Renal cortex interstitium (tissue), 15 donors: Measurements from ENCODE around the gene SLC22A4. TPM values are rescaled to one million over a fixed set of nuclear protein-coding genes. Genes with fewer than 3 reads are reported as not detected.

Source experiments
- DNase-seq, 11 donors: peaks; one replicate each; pipeline ENCODE4 v3.0.0-alpha.2; 2013; ENCODE audit warnings: low read depth in 9 of 11, low spot score in 4 of 11; ENCODE audit errors: extremely low read depth in 1 of 11
- long read RNA-seq, 16 experiments: transcript quantifications; one replicate each; lab custom pipeline, GENCODE V29; 2026
- polyA plus RNA-seq, 3 donors: library from polyadenylated mRNA; unstranded; fragments of 120-200 nt; gene quantifications; one replicate each; pipeline ENCODE4 v1.2.1, GENCODE V29; 2013; ENCODE audit not compliant: insufficient read length in 3 of 3

SLC22A4 gene
- 1 to 10 TPM; 5.6 to 7.4 (median 6.2) TPM for polyA plus RNA-seq
- long read RNA-seq, donor 1, partial matches to known transcripts, result 0 of 1 reads
- long read RNA-seq, donor 1, other reads (novel, unspliced or antisense), result 0 of 1 reads
- long read RNA-seq, donor 2, partial matches to known transcripts, result 0 of 1 reads
- long read RNA-seq, donor 2, other reads (novel, unspliced or antisense), result 0 of 1 reads
- long read RNA-seq, donor 3, partial matches to known transcripts, result 6 of 6 reads
- long read RNA-seq, donor 3, other reads (novel, unspliced or antisense), result 0 of 6 reads
- long read RNA-seq, donor 4, result 0 reads
- long read RNA-seq, donor 5, result 0 reads
- long read RNA-seq, donor 6, partial matches to known transcripts, result 22 of 23 reads
- long read RNA-seq, donor 6, other reads (novel, unspliced or antisense), result 0 of 23 reads
- long read RNA-seq, donor 7, partial matches to known transcripts, result 14 of 14 reads
- long read RNA-seq, donor 7, other reads (novel, unspliced or antisense), result 0 of 14 reads
- long read RNA-seq, donor 8, result 0 reads
- long read RNA-seq, donor 9, partial matches to known transcripts, result 0 of 1 reads
- long read RNA-seq, donor 9, other reads (novel, unspliced or antisense), result 0 of 1 reads
- long read RNA-seq, donor 10, partial matches to known transcripts, result 5 of 5 reads
- long read RNA-seq, donor 10, other reads (novel, unspliced or antisense), result 0 of 5 reads
- long read RNA-seq, donor 11, partial matches to known transcripts, result 0 of 1 reads
- long read RNA-seq, donor 11, other reads (novel, unspliced or antisense), result 0 of 1 reads
- long read RNA-seq, donor 12, partial matches to known transcripts, result 6 of 6 reads
- long read RNA-seq, donor 12, other reads (novel, unspliced or antisense), result 0 of 6 reads
- long read RNA-seq, donor 13, result 0 reads
- long read RNA-seq, donor 14, partial matches to known transcripts, result 7 of 7 reads
- long read RNA-seq, donor 14, other reads (novel, unspliced or antisense), result 0 of 7 reads
- long read RNA-seq, donor 15, partial matches to known transcripts, result 0 of 1 reads
- long read RNA-seq, donor 15, other reads (novel, unspliced or antisense), result 0 of 1 reads
- long read RNA-seq, donor 16, partial matches to known transcripts, result 5 of 7 reads
- long read RNA-seq, donor 16, other reads (novel, unspliced or antisense), result 0 of 7 reads

DNA sequence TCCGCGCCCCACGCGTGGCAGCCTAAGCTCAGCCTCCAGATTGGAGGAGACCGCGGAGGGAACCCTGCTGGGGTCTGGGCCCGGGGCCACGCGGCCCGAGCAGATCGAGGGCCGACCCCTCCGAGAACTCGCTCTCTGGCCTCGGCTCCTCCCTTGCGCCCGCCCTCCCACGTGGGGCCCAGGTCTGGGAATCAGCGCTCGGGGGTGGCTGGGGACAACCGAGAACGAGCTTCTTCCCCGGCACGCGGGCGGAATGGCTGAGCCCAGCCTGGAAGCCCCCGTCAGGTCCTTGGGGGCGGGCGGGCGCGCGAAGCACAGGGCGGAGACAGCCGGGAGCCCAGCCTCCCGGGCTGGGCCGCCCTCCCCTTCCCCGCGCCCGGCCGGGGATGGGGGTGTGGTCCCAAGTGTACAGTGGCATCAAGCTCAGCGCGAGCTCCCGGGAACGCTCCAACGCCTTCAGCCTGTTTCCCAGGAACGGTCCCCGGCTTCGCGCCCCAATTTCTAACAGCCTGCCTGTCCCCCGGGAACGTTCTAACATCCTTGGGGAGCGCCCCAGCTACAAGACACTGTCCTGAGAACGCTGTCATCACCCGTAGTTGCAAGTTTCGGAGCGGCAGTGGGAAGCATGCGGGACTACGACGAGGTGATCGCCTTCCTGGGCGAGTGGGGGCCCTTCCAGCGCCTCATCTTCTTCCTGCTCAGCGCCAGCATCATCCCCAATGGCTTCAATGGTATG, at the start of gene SLC22A4:
Gene SLC22A4 (plus strand): TSS at position 403 of the 736 bp plus-strand sequence. CDS start 223 bp downstream, at position 626.
- DNase-seq, result peak; percentile 72 to 94 (median 90)

DNA sequence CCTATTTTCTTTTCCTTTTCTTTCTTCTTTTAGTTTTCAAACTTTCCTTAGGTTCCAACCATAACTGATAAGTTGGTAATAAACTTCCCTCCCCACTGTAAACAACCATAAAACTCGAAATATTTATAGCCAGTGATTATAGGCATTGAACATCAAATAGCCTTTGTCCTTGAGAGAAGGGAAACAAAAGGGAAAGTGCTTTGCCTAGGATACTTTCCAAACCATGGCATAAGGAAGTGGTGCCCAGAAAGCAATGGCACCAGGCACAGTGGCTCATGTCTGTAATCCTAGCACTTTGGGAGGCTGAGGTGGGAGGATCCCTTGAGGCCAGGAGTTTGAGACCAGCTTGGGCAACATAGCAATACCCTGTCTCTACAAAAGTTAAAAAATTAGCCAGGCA, 48.6 kb upstream of the SLC22A4 start:
- DNase-seq, result no peak

DNA sequence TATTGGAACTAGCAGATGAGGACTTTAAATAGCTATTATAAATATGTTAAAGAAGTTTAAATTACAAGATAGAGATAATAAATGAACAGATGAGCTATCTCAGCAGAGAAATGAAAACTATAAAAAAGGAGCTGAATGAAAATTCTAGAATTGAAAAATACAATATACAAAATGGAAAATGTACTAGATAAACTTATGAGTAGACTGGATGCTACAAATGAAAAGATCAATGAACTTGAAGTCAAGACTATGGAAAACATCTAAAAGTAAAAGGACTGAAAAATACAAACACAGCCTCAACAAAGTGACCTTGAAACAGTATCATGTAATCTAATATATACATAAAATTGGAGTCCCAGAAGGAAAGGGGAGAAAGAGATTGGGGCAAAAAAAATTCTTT, 47.4 kb upstream of the SLC22A4 start:
- no peak for DNase-seq

DNA sequence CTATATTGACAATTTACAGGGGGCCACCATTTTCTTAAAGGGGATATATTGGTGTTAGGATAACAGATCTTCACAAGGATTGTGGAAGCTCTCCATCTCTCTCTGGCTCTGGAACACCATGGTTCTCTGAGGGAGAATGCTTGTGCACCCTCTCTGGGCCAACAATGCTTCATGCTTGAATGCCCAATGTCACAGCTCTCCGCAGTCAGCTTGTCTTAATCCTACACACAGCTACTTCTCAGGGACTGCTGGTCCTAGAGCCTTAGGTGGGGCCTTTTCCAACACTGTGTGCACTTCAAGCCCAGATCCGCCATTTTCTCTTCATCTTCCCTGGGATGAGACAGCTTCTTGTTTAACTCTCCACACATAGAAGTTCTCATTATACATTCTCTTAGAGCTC, 43.6 kb upstream of the SLC22A4 start:
- no peak for DNase-seq

DNA sequence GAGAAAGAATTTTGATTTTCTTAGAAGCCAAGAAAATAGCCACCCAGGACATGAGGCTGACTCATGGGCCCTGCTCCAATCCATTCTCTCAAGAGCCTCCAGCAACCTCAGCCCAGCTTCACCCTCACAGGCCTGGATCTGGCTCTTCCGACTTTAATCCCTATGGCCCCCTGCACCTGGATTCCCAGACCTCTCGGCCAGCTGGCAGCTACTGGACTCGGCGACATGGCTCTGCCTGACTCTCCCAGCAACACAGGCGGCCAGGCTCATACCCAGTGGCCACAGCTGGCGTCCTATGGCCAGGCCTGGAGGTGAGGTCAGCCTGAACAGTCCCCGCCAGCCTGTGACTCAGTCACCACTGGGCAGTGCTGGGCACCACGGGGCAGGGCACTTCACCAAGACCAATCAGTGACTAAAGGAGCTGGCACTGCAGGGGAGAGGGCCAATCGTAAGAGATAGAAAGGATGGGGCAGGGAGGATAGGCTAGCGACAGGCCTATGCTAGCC, 42.9 kb upstream of the SLC22A4 start:
- DNase-seq, result no peak

DNA sequence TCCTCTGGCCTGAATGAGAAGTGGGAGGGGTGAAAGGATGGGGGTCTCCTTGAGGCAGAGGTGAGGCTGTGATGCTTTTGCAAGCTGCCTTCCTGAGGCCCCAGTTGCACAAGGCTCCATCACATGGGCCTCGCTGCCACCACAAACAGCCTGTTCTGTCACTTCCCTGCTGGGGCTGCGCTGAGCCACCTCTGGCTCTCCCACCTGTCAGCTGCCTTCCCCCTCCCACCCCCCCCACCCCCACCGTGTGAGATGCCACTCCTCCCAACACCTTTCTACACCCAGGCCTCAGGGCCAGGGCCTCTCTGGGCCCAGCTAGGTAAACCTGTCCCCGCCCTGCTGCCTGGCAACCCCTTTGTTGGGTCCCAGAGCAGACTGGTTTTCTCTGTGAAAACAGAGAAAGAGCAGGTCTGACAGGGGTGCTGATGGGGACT, 41.2 kb upstream of the SLC22A4 start:
- no peak for DNase-seq

DNA sequence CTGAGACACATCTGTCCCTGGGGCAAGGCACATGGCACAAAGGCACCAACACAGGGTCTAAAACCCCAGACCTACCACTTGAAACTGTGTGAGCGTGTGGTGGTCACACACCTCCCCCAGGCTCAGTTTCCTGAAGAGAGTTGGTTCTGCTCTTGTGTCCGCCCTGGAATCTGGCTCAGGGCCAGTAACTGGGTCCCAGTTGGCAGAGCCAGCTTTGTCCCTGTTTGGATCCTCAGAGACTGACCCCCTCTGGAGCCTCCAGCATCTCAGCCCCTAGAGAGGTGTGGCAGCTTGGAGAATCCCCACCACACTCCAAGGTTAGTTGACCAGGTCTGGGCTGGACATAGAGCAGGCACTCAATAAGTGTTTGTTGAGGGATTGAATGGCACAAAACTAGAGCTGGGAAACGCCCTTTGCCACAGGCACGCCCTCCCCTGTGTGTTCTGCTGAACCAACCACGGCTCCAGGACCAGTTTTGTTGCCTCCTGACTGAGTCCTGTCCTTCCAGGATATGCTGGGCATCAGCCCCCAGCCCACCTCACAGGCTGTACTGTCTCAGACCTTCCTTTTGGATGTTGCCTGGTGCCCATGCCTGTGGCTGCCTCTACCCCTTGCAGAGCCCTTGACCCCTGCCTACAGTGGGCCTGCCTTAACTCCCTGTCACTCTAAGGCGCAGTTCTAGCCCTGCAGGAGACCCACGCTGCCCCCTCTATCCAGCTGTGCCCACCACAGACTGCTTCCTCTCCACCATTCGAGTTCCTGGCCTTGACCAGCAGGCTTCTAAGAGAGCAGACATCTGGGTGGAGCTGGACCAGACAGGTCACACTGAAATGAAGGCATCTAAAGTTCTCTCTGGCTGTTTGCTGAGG, 40.5 kb upstream of the SLC22A4 start:
- no peak for DNase-seq

DNA sequence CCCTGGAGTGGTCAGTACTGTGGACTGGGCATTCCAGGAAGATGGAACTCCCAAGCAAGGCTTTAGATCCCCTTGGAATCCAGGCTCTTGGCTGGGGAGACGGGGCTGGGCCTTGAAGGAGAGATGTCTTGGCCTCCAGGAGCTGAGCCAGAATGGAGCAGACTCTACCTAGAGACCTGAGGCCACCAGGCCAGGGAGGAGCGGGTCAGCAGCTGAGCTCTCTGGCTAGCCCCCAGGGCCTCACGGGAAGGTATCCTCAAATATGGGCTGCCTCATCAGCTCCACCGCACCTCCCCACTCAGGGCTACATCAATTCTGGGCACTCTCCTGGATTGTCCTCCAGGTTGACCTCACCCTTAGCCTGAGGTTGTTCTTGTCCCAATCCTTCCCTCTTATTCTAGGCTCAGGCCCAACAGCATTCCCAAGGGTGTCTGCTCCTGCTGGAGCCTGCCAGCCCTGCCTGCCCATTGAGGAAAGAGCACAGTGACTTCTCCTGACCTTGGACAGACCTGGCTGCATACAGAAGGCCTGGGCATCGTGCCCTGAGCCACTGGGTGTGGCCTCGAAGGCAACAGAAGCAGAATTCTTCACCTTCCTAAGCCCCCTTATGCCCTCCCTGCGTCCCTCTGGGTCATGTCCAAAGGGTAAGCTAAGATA, 39.7 kb upstream of the SLC22A4 start:
- no peak for DNase-seq

DNA sequence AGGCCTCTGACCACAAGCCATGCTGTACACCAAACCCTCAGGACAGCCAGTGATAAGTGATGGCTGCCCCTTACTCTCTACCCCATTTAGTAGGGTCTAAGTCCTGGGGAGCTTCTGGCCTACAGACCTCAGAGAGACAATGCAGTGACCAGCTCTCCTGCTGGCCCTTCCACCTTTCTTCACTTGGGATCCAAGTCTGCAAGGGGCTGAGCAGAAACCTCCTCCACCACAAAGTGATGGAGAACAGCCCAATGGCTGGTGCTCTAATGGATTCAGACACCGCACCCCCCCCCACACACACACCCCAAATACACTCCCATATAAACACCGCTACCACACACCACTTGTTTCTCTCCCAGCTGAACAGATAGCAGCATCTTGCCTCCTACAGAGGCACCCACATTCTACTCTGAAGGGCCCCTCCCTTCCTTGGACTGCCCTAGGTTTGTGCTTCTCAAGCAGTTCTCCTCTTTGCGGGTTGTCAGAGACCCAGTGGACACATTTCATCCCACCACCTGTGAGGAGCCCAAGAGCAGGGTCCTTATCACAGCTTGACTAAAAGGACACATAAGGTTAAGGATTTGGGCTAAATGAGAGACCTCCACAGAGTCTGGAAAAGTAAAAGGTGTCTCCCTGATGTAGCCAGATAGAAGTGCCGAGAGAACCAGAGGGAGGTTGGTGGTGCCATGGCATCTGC, 38.0 kb upstream of the SLC22A4 start:
- DNase-seq, result no peak

DNA sequence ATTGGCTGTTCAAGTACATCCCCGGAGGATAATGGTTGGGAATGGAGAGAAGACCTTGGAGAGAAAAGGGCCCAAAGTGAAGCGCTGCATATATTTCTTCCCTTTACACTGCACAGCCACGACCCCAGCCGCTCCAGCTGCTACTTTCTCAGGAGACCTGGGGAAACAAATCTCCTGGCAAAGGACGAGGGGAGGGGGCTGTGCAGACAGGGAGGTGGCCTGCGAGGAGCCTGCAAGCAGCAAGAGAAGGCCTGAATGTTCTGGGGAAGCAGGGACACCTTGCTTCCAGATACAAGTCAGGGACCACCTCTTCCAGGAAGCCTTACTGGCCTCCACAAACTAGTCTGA, 37.4 kb upstream of the SLC22A4 start:
- no peak for DNase-seq

DNA sequence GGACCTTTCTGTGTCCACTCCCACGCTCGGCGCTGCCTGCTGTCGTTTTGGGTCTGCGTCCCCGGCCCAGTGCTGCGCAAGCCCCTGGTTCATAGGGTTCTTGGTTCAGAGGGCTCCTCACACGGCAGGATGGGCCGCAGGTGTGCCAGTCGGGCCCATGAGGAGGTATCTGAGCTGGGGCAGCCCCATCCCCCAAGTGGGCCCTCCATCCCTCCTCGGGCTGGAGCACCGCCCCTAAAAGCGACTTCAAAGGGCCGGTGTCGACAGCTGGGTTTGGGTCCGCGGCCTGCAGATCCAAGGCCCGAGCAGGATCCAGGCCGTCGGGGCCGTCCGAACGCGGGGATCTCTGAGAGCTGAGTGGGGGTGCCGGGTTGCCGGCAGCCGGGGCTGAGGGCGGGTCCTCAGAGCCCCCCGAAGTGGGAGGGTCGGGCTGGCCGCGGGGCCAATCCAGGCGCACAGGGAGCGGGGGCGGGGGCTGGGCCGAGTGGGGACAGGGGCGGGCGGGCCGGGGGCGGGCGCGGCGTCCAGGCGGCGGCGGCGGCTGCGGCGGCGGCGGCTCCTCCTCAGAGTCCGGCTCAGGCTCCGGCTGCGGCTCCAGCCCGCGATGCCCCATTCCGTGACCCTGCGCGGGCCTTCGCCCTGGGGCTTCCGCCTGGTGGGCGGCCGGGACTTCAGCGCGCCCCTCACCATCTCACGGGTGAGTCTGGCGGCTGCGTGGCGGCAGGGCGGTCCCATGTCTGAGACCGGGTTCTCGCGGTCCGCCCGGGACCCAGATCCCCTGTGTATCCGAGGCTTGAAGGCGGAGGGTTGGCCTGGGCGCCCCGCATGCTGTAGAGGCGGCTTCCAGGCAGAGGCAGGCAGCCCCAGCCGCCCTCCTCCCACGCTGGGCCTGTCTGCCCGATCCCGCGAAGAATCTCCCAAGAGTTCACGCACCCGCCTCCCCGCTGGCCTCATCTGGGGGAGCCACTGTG, 36.8 kb upstream of the SLC22A4 start, which contains the start of gene PDLIM4:
Gene PDLIM4 (plus strand): TSS at position 566 of the 971 bp plus-strand sequence. CDS start 39 bp downstream, at position 605.
- DNase-seq, result peak in 3 of 11 donors; percentile 49 to 65 (median 59)

DNA sequence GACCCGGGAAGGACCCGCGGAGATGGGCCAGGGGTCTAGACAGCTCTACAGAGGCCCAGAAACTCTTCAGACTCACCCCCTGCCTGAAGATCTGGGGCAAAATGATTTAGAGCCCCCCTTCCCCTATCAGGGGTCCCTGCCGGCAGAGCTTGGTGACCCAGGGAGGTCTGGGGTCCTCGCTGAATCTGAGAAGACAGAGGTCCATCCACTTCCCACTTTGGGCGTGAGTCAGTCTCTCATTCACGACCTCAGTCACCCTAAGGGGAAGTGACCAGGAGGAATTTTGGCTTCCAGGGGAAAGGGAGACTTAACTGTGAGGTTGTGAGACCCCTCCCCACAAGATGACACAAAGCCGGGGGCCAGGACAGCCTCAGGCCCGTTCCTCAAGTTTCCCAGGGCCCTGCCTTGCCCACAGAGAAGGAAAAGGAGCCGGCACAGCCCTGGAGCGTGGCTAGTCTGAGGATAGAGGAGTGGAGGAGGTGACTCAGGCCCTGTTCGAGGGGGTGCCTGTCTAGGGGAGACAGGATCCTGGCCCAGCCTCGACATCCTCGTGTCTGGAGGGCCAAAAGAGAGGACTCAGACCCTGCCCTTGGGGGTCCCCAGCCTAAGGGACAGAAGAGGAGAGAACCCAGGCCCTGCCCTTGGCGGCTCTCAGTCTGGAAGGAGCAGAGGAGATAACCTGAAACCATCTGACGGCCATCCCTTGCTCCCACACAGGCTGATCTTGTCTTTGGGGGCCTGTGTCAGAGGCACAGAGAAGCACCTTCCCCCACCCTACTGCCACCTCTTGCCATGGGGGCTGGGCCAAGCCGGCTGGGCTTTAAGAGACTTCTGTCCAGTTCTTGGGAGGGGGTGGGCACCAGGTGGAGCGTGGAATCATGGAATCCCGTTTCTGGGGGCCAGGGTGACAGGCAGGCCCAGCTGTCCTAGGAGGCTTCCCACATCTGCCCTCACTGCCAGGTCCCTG, 35.8 kb upstream of the SLC22A4 start:
- DNase-seq, result no peak

DNA sequence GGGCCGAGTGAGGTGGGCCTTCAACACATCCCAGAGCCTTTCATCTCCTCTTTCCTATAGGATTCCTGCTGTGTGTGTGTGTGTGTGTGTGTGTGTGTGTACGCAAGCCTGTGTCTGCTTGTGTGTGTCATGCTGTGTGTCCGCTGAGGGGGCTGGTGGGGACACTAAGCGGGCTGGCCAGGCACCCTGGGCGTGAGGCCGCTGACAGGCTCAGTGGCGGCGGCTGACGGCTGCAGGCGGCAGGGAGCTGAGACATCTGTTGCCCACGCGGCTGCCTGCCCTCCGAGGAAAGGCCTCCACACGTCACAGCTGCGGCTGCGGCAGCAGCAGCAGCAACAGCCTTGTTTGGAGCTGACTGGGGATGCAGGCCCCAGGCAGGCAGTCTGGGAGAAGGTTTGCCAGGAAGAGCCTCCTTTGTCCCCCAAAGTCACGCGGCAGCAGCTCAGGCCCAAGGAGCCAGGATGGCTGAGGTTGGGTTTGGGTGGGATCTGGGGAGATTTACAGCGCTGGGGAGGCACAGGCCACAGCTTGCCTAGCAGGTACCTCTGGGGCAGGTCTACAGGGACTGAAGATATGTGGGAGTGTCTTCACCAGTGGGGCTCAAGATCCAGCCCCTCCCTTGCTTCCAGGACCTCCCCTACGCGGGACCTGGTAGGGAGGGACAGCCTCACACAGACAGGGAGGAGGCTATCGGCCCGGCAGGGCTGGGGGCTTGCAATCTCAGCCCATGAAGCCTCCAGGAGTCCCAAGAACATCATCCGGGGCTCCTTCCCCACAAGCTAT, 34.9 kb upstream of the SLC22A4 start:
- DNase-seq, result peak in 1 of 11 donors; percentile 52

DNA sequence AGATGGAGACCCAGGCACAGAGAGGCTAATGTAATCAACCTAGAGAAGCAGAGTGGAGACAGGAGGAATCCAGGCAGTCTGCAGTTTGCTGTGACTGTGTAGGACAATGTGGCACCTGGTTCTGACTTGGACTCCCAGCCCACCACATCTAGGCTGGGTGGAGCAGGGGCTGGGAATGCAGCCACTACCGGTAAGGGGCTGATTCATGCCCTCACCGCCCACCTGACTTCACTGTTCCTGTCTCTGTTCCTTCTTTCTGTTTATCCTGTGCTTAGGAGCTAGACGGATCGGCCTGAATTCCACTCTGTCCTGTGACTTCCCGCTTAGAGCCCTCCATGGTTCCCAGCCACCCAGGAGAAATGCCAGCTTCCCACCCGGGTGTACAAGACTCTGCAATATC, 34.1 kb upstream of the SLC22A4 start:
- DNase-seq, result no peak
